GM12865 (cell line): Measurements from ENCODE around the gene CYP4F12.
A peak's percentile ranks its signal among the peaks of the same experiment; 100 is the strongest.
"Not testable (repeated sequence)": the region's sequence is repeated elsewhere in the genome, so short reads cannot be mapped to it uniquely, and the experiment has no call there.

Source experiments
- DNase-seq: peaks from one replicate; pipeline ENCODE4 v3.0.0; 2010; ENCODE audit warnings: low read depth
- H3K4me3 ChIP-seq: 2 replicates; pipeline ENCODE4 v1.5.1; 2011; ENCODE audit warnings: mild to moderate bottlenecking, low read depth, low read length, control low read depth
- CTCF ChIP-seq: IDR thresholded peaks from 2 replicates; pipeline ENCODE4 v1.5.1; 2011; ENCODE audit warnings: low read length, control low read depth, low read depth, inconsistent platforms; ENCODE audit not compliant: insufficient read depth; ENCODE audit errors: missing control alignments

Gene CYP4F12

GRCh38 chr19:15669891-15670290, 3.0 kb upstream of the CYP4F12 start:
- no peak overlapping the region for H3K4me3 ChIP-seq
- no peak for TF ChIP-seq CTCF
- DNase-seq, result no peak

GRCh38 chr19:15671237-15671821, 1.6 kb upstream of the CYP4F12 start:
- no peak for DNase-seq
- H3K4me3 ChIP-seq, result no peak overlapping the region
- no peak for TF ChIP-seq CTCF

GRCh38 chr19:15671891-15672579, 852 bp upstream of the CYP4F12 start:
- TF ChIP-seq CTCF, result no peak
- H3K4me3 ChIP-seq, result no peak overlapping the region
- DNase-seq, result no peak

GRCh38 chr19:15673176-15673654, 328 bp downstream of the CYP4F12 start:
- no peak overlapping the region for H3K4me3 ChIP-seq
- no peak for TF ChIP-seq CTCF
- DNase-seq, result no peak

- no peak overlapping the region for H3K4me3 ChIP-seq
- no peak for TF ChIP-seq CTCF
- peak; percentile 5 for DNase-seq
These were observed 2.7 kb downstream of the CYP4F12 start for GRCh38 chr19:15675560-15675959.

GRCh38 chr19:15679089-15679488, 6.2 kb downstream of the CYP4F12 start:
- DNase-seq, result no peak
- H3K4me3 ChIP-seq, result no peak overlapping the region
- TF ChIP-seq CTCF, result no peak

GRCh38 chr19:15679865-15680264, 7.0 kb downstream of the CYP4F12 start:
- not testable (repeated sequence) for DNase-seq, H3K4me3 ChIP-seq
